HG02938 (cell line): ENCODE results near the gene TACC3.

Source experiments
- ATAC-seq: cut with Tn5 transposase; IDR thresholded peaks from one replicate; pipeline ENCODE4 v1.9.1; 2021; ENCODE audit warnings: mild to moderate bottlenecking, moderate library complexity; ENCODE audit not compliant: unreplicated experiment

Gene TACC3

GRCh38 chr4:1721003-1721665 is at the start of gene TACC3, which contains the start of gene TMEM129:
Gene TACC3, plus strand, starts transcription at chr4:1721521. Its CDS starts 1,901 bp downstream, at chr4:1723422.
Gene TMEM129, minus strand, starts transcription at chr4:1721323. Its CDS starts 486 bp downstream, at chr4:1720837.
- peak; percentile 76 for ATAC-seq

- ATAC-seq, result no peak
Measured at GRCh38 chr4:1673671-1674070, 47.6 kb upstream of the TACC3 start.

GRCh38 chr4:1674682-1675081 is 46.6 kb upstream of the TACC3 start:
- no peak for ATAC-seq

GRCh38 chr4:1675136-1675801 is 46.1 kb upstream of the TACC3 start:
- no peak for ATAC-seq

- no peak for ATAC-seq
Measured at GRCh38 chr4:1675802-1676137, 45.6 kb upstream of the TACC3 start.

GRCh38 chr4:1676605-1677525 is 44.5 kb upstream of the TACC3 start:
- ATAC-seq, result no peak

GRCh38 chr4:1678244-1678643 is 43.1 kb upstream of the TACC3 start:
- no peak for ATAC-seq

- ATAC-seq, result no peak
Measured at GRCh38 chr4:1682860-1683259, 38.5 kb upstream of the TACC3 start.

- no peak for ATAC-seq
Measured at GRCh38 chr4:1683261-1683735, 38.0 kb upstream of the TACC3 start.

- ATAC-seq, result peak; percentile 77
Measured at GRCh38 chr4:1683736-1684505, 37.4 kb upstream of the TACC3 start, which contains the start of gene FAM53A. Gene FAM53A, minus strand, starts transcription at chr4:1684313. Its CDS starts 15,572 bp downstream, at chr4:1668741.

- peak; percentile 7 for ATAC-seq
Measured at GRCh38 chr4:1684506-1685234, 36.7 kb upstream of the TACC3 start.

GRCh38 chr4:1685235-1686150 is 35.8 kb upstream of the TACC3 start:
- ATAC-seq, result no peak

- no peak for ATAC-seq
Measured at GRCh38 chr4:1686440-1687036, 34.8 kb upstream of the TACC3 start.

- ATAC-seq, result no peak
Measured at GRCh38 chr4:1690698-1691097, 30.6 kb upstream of the TACC3 start.

GRCh38 chr4:1691737-1692373 is 29.5 kb upstream of the TACC3 start:
- ATAC-seq, result no peak

- ATAC-seq, result peak; percentile 75
Measured at GRCh38 chr4:1693131-1693896, 28.0 kb upstream of the TACC3 start.

- ATAC-seq, result no peak
Measured at GRCh38 chr4:1695913-1696312, 25.4 kb upstream of the TACC3 start.
